ENCODE data around the gene DYNLT2B.

GRCh38 chr3:196298521-196298920 lies 19.5 kb downstream of the DYNLT2B start:
- TF ChIP-seq CTCF (IDR thresholded peaks at IDR 0.05; ENCODE audit: poor library complexity) (no peak), EZH2phosphoT487 (IDR thresholded peaks at IDR 0.05; ENCODE audit: low read depth, severe bottlenecking, unreplicated experiment) (no peak), EZH2 (IDR thresholded peaks at IDR 0.05; ENCODE audit: borderline replicate concordance) (no peak)
